Hematopoietic multipotent progenitor cell treated with erythropoietin and hydrocortisone succinate and interleukin-3 and kit ligand, for 17 days (in vitro differentiated cells): ENCODE results near the gene AKR1B15.
"Not testable (repeated sequence)": the region's sequence is repeated elsewhere in the genome, so short reads cannot be mapped to it uniquely, and the experiment has no call there.

Experiments used
- DNase-seq: peaks from one replicate; pipeline ENCODE4 v3.0.0-alpha.2; 2015; ENCODE audit warnings: low spot score

Gene AKR1B15

DNA sequence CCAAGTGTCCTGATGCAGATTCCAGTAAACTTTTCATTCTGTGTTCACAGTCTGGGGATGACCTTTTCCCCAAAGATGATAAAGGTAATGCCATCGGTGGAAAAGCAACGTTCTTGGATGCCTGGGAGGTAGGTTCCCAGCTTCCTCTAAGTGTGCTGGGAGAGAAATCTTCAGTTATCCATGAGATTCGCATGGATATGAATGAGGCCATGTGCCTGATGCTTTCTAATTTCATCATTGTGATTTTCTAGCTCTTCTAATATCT, 16.0 kb upstream of the AKR1B15 start:
- DNase-seq = no peak

DNA sequence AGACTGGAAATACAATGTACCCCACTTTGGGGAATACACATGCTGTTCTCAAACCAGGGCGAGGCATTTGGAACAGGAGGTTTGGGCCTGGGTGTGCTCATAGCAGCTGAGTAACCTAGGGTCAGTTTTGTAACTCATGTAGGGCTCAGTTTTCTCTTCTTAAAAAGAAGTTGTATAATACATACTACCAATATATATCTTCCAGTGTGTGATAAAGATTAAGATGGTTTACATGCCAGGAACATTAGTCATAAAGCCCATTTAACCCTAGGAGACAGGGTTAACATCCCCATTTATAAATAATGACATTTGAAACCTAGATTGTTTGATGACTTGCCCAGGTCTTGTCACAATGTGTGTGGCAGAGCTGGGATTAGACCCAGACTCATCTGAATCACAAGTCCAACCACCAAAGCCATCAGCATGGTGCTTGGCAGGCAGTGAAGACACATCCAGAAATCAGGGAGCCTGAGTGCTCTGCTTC, 15.6 kb upstream of the AKR1B15 start:
- DNase-seq = no peak

DNA sequence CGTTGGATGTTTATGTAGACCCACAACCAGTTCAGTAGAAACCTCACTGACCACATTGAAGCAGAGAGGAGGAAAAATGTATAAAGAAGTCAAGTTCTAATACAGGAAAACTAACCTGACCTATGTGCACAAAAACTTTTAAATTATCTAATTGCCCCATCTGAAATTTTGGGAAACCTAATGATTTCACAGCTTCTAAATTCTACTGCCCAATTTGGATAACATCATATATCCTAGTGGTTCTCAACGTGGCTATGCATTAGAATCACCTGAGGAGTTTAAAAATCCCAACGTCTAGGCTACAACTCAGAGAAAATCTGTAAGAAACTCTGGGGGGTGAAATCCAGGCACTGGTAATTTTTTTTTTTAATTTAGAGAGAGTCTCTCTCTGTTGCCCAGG, 14.3 kb upstream of the AKR1B15 start:
- DNase-seq = no peak

DNA sequence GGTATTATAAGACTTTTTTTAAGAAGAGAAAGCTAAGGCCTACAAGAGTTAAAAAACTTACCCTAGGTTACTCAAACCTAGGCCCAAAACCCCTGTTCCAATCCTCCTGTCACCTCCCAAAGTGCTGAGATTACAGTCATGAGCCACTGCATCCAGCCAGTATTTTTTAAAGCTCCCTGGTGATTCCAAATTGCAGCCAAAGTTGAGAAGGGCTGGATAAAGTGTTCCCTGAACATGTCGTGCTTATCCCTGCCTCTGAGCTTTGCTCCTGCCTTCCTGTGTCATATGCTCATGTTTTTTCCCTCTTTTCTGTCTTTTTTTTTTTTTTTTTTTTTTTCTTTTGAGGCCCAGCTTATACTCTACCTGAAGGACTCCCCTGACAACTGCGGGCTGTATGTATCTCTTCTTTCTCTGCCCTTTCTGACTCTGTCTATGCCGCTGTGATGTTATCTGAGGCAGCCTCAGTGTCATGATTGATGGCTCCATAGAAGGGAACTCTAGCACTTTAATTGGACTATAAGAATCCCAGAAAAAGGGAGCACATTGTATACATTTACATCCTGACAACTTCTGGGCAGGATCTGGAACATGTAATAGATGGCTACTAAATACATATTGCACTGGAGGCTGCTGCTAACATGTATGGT, 13.5 kb upstream of the AKR1B15 start:
- DNase-seq = no peak

DNA sequence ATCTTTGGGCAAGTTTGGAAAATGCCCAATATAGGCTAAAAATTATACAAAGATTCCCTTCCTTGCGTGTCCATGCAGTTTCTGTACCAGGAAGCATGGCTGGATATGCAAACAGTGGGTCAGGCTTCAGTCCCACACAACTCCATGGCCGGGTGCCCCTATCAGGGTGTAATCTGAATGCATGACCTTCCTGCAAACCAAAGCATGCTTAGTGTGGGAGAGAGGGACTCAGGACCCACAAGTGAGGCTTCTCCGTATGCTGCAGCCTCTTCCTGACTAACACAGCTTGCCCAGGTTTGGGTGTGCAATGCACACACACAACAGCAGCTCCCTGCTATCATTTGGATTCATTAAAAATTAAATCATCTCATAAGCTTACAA, 13.0 kb upstream of the AKR1B15 start:
- no peak for DNase-seq

DNA sequence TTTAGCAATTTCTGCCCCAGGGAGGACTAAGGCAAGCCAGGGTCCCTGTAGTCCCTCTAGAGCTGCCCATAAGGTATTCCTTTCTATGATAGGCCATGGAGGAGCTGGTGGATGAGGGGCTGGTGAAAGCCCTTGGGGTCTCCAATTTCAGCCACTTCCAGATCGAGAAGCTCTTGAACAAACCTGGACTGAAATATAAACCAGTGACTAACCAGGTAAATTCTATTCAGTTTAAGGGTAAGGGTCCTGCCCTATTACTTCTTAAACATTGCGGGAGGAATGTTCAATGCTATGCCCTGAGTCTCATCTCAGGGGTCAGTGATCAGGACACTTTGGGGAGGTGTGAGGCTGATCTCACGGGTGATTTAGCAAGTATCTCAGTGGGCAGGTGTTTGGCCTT, 12.4 kb upstream of the AKR1B15 start:
- not testable (repeated sequence) for DNase-seq

DNA sequence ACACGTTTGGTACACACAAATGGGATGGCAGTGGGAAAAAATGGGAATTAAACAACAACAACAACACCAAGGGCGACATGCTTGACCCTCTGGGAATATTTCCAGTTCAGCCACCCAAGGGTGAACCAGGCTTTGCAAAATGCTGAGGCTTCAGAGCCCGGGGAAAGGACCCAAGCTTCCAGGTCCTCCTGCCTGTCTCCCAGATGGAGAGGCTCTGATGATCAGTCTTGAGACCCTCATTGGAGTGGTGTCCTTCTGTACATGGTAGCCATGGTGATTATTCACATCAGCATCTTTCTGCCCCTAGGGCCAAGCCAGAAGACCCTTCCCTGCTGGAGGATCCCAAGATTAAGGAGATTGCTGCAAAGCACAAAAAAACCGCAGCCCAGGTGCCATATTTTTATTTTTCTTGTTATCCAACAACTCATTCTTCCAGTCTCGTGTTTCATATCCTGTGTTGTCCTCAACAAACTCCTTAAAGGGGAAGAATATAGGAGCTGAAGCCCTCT, 11.6 kb upstream of the AKR1B15 start:
- not testable (repeated sequence) for DNase-seq

DNA sequence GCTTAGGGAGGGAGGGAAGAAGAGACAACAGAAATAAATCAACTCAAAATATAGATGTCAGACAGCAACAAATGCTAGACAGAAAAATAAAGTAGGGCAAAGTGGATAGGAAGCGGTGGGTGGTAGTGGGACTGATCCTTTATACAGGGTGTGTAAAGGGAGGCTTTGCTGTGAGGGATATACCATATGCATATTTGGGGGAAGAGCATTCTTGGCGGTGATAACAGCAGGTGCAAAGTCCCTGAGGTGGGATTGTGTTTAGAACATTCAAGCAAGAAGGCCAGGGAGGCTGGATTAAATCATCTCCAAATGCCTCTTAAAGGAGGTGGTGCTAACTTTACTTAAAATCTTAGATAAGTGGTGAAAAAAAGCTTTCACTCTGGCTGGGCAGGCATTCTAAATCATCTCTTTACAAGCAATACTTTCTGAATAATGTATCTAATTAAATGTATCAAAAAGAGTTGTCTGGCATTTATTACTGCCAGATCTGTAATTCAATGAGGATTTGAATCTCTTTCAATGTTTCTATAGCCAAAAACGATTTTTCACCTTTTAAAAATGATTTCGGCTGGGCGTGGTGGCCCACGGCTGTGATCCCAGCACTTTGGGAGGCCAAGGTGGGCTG, 9.4 kb upstream of the AKR1B15 start:
- DNase-seq = no peak

DNA sequence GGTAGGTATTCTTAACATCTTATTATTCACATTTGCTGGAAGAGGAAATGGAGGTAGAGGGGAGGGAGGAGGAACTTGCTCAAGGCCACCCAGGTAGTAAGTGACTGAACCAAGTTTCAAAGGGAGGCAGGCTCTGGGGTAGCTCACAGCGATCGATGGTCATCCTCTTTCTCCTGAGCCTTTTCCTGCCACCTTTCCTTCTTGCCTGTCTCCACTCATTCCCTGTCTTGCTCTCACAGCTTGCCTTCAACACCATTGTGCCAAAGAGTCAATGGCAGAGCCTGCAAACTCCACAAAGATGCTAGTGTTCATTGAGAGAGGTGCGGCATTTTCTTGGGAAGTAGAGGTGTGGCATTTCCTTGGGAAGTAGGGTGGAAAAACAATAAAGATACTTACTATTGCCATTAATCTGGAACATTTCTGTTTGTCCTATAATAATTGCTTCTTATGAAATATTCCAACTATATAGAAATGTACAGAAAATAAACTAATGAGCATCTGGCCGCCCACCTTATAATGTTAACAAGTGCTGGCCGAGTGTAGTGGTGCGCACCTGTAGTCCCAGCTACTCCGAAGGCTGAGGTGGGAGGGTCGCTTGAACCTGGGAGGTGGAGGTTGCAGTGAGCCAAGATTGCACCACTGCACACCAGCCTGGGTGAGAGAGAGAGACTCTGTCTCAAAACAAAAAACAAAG, 7.3 kb upstream of the AKR1B15 start:
- DNase-seq = not testable (repeated sequence)

DNA sequence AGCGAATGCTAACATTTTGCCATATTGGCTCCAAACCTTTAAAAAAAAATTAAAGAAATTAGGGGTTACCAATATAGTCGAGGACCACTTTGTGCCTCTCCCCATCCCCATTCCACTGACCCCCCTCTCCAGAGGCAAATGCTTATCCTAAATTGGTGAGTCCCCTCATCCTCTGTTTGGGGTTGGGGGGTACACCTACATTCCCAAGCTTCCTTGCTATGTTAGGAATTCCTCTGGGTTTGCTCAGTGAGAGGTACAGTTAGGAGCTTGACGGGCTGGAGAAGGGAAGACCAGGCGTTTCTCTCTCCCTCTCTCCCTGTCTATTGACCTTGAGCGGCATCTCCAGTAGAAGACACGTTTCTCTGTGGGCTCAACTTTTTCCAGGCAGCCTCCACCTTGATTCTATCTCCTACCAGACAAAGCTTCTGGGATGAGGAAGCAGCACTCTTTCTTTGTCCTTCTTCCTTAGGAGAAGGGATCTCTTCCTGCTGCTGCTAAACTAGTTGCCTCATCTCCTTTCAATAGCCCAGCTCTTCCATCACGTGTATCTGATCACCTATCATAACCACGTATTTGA, 6.6 kb upstream of the AKR1B15 start:
- DNase-seq = no peak

DNA sequence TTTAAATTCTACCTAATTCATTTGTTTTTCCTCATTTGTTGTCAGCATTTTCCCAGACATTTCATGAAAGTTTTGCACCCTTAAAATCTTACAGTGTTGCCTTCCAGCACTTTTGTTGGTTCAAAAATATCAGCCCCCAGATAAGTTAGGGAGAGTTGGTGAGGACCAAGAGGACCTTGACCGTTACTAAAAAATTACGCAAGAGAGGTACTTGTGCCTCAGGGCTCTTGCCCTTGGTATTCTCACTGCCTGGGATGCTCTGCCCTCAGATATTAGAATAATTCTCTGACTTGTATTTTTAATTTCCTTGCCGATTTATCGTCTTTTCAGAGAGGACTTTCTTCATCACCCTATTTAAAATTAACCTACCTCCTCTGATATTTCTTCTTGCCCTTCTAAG, 3.5 kb upstream of the AKR1B15 start:
- no peak for DNase-seq

DNA sequence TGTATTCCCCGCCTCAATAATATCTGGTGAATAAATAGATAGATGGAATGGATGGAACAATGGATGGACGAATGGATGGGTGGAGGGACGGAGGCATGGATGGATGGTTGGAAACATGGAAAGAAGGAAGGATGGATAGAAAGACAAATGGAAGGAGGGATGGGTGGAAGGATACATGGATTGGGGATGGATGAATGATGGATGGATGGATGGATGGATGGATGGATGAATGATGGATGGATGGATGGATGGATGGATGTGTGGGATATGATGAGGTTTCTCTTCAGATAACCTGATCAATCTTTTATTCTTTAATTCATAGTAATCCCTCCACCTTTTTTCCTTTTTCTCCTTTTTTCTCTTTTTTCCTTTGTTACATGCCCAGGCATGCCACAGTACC, 3.0 kb upstream of the AKR1B15 start:
- no peak for DNase-seq

DNA sequence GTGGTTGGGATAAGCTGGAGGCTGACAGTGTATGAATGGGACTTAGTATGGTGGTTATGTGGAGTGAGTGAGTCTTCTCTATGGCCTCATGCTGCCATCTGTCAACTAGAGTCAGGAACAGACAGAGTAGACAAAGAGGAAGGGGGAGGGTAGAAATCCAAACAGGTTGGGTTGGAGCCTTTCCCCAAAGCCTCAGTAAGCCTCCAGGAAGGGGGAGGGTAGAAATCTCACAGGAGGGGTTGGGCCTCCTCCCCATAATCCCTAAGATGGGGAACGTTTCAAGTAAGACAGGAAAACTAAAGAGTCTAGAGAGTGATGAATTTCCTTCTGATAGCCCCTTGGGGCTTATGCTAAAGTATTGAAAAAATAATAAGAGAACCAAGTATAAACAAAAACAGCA, 2.0 kb upstream of the AKR1B15 start:
- no peak for DNase-seq

DNA sequence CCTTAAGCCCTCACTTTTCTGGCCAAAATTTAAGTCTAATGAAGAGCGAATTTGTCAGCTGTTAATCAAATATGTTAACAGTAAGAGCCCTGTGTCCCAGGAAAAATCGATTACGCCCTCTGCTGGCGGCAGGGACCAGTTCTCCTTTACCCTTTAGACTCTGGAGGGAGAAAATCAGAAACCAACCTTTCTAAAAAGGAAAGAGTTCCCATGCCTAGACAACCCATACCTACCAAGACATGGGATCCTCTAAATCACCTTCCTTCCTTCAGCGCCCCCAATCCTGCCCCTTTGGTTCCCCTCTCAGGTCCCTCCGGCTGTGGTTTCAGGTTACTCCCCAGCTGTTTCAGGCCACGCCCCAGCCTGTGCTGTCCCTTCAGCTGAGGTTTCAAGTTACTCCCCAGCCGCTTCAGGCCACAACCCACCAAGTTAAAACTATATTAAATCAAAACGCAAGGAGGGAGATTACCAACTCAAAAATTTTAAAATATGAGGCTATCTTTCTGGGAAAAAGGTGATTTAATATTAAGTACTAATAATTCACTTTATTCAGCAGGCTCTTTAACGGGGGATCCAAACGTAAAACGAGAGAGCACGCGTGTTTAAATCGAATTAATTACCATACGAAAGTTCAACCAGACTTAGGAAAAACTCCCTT, 1.4 kb upstream of the AKR1B15 start:
- DNase-seq = peak; percentile 54

DNA sequence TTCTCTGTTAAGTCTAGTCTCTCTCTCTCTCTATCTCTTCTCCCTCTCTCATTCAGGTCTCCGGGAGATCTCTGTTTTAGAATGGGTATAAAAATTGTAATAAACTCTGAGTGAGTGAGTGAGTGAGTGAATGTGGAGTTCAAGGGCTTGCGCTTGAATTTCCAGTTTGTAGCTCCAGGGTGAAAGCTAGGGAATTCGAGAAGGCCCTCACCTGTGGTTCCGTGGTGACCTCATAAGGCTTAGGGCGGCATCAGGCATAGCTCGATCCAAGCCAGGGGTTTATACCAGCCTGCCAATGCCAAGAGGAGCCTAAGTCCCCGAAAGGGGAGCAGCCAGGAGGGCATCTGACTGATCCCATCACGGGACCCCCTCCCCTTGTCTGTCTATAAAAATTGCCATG, 456 bp downstream of the AKR1B15 start:
- DNase-seq = no peak

DNA sequence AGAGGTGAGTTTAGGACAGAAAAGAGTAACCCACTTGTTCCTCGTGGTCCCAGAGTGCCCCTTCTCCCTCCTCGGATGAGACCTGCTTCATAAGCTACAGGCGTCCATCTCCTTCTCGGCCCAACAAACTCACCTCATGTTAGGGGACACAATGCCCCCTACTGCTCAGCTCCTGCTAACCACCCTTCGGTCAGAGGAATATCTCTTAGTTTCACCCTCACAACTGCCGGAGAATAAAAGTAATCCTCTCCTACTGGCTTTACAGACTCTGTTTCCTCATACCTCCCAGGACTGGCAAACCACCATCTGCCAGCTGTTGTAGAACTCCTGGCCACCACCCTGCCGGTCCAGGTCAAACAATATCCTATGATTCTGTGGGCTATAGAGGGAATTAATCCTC, 3.2 kb downstream of the AKR1B15 start:
- DNase-seq = no peak

DNA sequence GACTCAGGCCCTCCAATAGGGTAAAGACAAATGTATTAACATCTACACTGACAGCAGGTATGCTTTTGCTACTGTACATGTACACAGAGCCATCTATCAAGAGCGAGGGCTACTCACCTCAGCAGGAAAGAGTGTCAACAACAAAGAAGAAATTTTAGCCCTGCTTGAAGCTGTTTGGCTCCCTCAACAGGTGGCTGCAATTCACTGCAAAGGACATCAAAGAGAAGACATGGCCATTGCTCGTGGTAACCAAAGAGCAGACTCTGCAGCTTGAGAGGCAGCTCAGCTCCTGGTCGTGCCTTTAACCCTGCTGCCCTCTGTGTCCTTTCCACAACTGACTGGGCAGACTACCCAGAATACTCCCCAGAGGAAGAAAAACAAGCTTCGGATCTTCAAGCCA, 5.1 kb downstream of the AKR1B15 start:
- no peak for DNase-seq

DNA sequence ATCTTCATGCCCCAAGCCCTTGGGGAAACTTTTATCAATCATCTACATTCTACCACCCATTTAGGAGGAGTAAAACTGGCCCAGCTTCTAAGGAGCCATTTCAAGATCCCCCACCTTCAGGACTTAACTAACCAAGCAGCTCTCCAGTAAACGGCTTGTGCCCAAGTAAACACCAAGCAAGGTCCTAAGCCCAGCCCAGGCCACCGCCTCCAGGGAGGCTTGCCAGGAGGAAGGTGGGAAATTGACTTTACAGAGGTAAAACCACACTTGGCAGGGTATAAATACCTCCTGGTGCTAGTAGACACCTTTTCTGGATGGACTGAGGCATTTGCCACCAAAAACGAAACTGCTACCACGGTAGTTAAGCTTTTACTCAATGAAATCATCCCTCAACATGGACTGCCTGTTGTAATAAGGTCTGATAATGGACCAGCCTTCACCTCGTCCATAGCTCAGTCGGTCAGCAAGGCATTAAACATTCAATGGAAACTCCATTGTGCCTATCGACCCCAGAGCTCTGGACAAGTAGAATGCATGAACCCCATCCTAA, 5.6 kb downstream of the AKR1B15 start:
- DNase-seq = no peak

DNA sequence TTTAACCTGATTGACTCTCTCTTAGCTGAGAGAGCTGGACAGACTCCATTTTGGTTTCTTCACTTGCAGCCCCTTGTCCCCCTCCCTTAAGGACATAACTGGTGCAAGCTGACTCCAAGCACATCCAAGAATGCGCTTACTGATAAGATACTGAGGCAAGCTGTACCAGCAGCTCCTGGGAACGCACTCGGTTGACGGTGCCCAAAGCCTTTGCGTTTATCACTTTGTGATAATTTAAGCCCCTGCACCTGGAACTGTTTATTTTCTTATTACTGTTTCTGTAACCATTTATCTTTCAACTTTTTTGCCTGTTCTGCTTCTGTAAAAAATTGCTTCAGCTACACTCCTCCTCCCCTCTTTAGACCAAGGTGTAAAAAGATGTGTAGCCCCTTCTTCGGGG, 8.5 kb downstream of the AKR1B15 start:
- DNase-seq = no peak

DNA sequence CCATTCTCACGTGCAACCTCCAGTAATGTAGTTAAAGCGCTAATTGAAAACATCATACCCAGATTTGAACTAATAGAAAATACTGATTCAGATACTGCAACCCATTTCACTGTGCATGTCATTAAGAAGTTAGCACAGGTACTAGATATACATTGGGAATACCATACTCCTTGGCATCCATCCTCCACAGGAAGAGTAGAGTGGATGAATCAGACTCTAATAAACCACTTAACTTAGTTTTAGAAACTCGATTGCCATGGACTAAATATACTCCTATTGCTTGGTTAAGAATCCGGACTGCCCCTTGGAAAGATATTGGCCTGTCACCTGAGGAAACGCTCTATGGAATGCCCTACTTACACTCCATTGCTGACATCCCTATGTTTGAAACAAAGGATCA, 9.5 kb downstream of the AKR1B15 start:
- DNase-seq = no peak

DNA sequence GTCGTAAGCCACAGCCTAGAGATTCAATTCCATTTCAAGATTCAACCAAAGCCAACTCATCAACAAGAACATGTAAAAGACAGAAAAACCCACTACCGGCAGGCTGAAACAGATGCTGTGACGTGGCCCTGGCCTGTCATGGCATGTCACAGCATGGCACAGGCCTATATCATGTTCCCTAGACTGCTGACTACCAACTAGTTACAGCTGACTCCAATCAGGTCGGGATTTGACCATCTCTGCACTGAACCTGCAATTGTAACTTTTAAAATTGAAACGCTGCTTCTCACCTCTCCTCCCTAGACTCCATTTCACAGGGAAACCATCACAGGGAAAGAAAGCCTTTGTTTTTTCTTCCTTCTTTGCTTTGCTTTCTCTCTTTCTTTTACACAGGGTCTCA, 12.7 kb downstream of the AKR1B15 start:
- DNase-seq = not testable (repeated sequence)

DNA sequence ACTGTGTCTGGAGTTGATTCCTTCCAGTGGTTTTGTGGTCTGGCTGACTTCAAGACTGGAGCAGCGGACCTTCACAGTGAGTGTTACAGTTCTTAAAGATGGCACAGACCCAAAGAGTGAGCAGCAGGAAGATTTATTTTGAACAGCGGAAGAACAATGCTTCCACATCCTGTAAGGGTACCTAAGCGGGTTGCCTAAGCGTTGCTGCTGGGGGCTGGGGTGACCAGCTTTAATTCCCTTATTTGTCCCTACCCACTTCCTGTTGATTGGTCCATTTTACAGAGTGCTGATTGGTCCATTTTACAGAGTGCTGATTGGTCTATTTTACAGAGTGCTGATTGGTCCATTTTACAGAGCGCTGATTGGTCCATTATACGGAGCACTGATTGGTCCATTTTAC, 13.2 kb downstream of the AKR1B15 start:
- no peak for DNase-seq

DNA sequence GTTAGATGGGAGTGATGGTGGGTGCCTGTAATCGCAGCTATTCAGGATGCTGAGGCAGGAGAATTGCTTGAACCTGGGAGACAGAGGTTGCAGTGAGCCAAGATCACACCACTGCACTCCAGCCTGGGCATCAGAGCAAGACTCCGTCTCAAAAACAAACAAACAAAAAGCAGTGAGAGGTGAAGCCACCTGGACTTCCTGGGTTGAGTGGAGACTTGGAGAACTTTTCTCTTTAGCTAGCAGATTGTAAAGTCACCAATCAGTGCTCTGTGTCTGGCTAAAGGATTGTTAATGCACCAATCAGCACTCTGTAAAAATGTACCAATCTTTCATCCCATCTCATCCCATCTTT, 14.5 kb downstream of the AKR1B15 start:
- DNase-seq = not testable (repeated sequence)
